Naive thymus-derived CD4-positive, alpha-beta T cell (primary cell): ENCODE results near the gene VWA5B1. TPM values are rescaled to one million over a fixed set of nuclear protein-coding genes. Genes with fewer than 3 reads are reported as not detected.

Source experiments
- ATAC-seq: fragments of 150-1000 bp; cut with Tn5 transposase; 2 replicates; pipeline ENCODE4 v1.10.0; 2021; ENCODE audit warnings: mild to moderate bottlenecking, moderate library complexity
- CTCF ChIA-PET: fragments of 350-600 bp; sonication (Branson Sonifier 250); formaldehyde crosslinking; loops from one replicate; lab custom pipeline; 2021; ENCODE audit warnings: antibody characterized with exemption; lab: Charles Lee
- POLR2A ChIA-PET: fragments of 350-600 bp; sonication (Branson Sonifier 250); formaldehyde crosslinking; loops from one replicate; lab custom pipeline; 2021; ENCODE audit warnings: antibody characterized with exemption, inconsistent platforms; lab: Charles Lee
- DNase-seq, 9 donors: peaks; one replicate each; pipeline versions ENCODE4 v3.0.0 to v3.0.0-alpha.2; 2020 to 2022; ENCODE audit warnings: mixed read lengths in 1 of 9
- H3K27ac ChIP-seq: one replicate; pipeline ENCODE4 v1.7.0; 2013; ENCODE audit warnings: mild to moderate bottlenecking, low read depth, low read length, moderate library complexity
- H3K27me3 ChIP-seq, 2 donors: one replicate each; pipeline ENCODE4 v1.7.0; 2013; ENCODE audit warnings: low read length in 2 of 2, mild to moderate bottlenecking in 2 of 2, moderate library complexity in 2 of 2; ENCODE audit not compliant: control insufficient read depth in 2 of 2, insufficient read depth in 2 of 2
- H3K36me3 ChIP-seq, 3 experiments: 1 replicate in 2 of 3; 2 replicates in 1 of 3; pipeline ENCODE4 v1.7.0; 2013; ENCODE audit warnings: low read length in 3 of 3, mild to moderate bottlenecking in 3 of 3, moderate library complexity in 1 of 3; ENCODE audit not compliant: insufficient read depth in 3 of 3, control insufficient read depth in 2 of 3
- H3K4me1 ChIP-seq, 2 donors: one replicate each; pipeline ENCODE4 v1.7.0; 2013; ENCODE audit warnings: low read length in 2 of 2, mild to moderate bottlenecking in 2 of 2, moderate library complexity in 1 of 2; ENCODE audit not compliant: control insufficient read depth in 2 of 2, insufficient read depth in 2 of 2
- H3K4me3 ChIP-seq: 2 replicates; pipeline ENCODE4 v1.7.0; 2013; ENCODE audit warnings: mild to moderate bottlenecking, low read length
- H3K9me3 ChIP-seq, 3 experiments: 1 replicate in 2 of 3; 2 replicates in 1 of 3; pipeline ENCODE4 v1.7.0; 2013; ENCODE audit warnings: low read length in 3 of 3; ENCODE audit not compliant: control insufficient read depth in 2 of 3
- H3K27ac Mint-ChIP-seq, 9 donors: one replicate each; pipeline ENCODE4 v1.8.0; 2020 to 2022; ENCODE audit warnings: mixed read lengths in 9 of 9, mild to moderate bottlenecking in 8 of 9, moderate library complexity in 5 of 9, inconsistent platforms in 2 of 9
- H3K27me3 Mint-ChIP-seq, 5 donors: one replicate each; pipeline ENCODE4 v1.8.0; 2021 to 2022; ENCODE audit warnings: mixed read lengths in 5 of 5, mild to moderate bottlenecking in 1 of 5
- H3K36me3 Mint-ChIP-seq, 5 donors: one replicate each; pipeline ENCODE4 v1.8.0; 2020 to 2022; ENCODE audit warnings: mixed read lengths in 5 of 5, mild to moderate bottlenecking in 3 of 5, inconsistent platforms in 1 of 5
- H3K4me1 Mint-ChIP-seq, 7 donors: one replicate each; pipeline ENCODE4 v1.8.0; 2020 to 2022; ENCODE audit warnings: mixed read lengths in 7 of 7, mild to moderate bottlenecking in 3 of 7, inconsistent platforms in 1 of 7
- H3K4me3 Mint-ChIP-seq, 10 donors: one replicate each; pipeline ENCODE4 v1.8.0; 2020 to 2022; ENCODE audit warnings: mild to moderate bottlenecking in 10 of 10, mixed read lengths in 10 of 10, moderate library complexity in 6 of 10, inconsistent platforms in 2 of 10
- H3K9me3 Mint-ChIP-seq, 11 donors: one replicate each; pipeline ENCODE4 v1.8.0; 2020 to 2022; ENCODE audit warnings: mixed read lengths in 11 of 11, mild to moderate bottlenecking in 4 of 11, inconsistent platforms in 1 of 11, moderate library complexity in 1 of 11
- intact Hi-C, 2 donors: fragments of 100-400 bp; cut with micrococcal nuclease; formaldehyde crosslinking; loops; one replicate each; pipeline ENCODE4 v1.15.1; 2023
- polyA plus RNA-seq, 2 donors: library from polyadenylated mRNA; unstranded; fragments of 300-500 nt; fragmentation: Illumina TruSeq; gene quantifications; one replicate each; pipeline ENCODE4 v1.2.3, GENCODE V29; 2021
- total RNA-seq, 6 experiments: library from RNA in 5 of 6; stranded (reverse) in 5 of 6; gene quantifications; 1 replicate in 5 of 6; 2 replicates in 1 of 6; pipeline ENCODE4 v1.2.3 and lab custom pipeline; 2021 to 2026

VWA5B1 gene
- total and polyA plus RNA-seq, 7 experiments from 2014 or later: 0.05 to 0.46 (median 0.08) TPM; not detected in 2

- H3K27me3 Mint-ChIP-seq: peaks cover 22 to 44% (median 36%) of the 10 kb centered on the region in 5 donors
- intact Hi-C loops: loop anchor here in 1 of 2 donors (10.0 kb wide), 1 partner anchor 161 kb away; no protein-coding TSS in a partner anchor
Measured at GRCh38 chr1:20376171-20376570, 85.5 kb downstream of the VWA5B1 start.

GRCh38 chr1:20376880-20377494, 86.3 kb downstream of the VWA5B1 start:
- Mint-ChIP-seq H3K27ac (no peak overlapping the region), H3K27me3 (peaks cover 15 to 42% (median 33%) of the 10 kb centered on the region in 5 donors), H3K36me3 (no peaks in the 10 kb centered on the region), H3K4me1 (peaks cover 0 to 5% (median 0%) of the 10 kb centered on the region in 7 donors), H3K4me3 (no peak overlapping the region), H3K9me3 (no peaks in the 10 kb centered on the region)
- Histone ChIP-seq H3K4me1 (no peaks in the 10 kb centered on the region), H3K27ac (no peak overlapping the region), H3K4me3 (no peak overlapping the region), H3K36me3 (no peaks in the 10 kb centered on the region), H3K27me3 (no peaks in the 10 kb centered on the region), H3K9me3 (no peaks in the 10 kb centered on the region)
- CTCF ChIA-PET: interaction anchor here (0.9 kb wide), 1 partner anchor 116 kb away, joined by 3 read pairs; no protein-coding TSS in a partner anchor
- DNase-seq: peak in 7 of 9 donors; percentile 14 to 65 (median 36)
- POLR2A ChIA-PET: no interaction called here
- intact Hi-C loops: loop anchor here (1.0 to 10.0 kb wide), 2 partner anchors 116 to 162 kb away; no protein-coding TSS in a partner anchor
- peak; percentile 81 for ATAC-seq

More at GRCh38 chr1:20376171-20376570, 85.5 kb downstream of the VWA5B1 start:
- DNase-seq (no peak), ATAC-seq (no peak)
- Histone ChIP-seq H3K4me1 (no peaks in the 10 kb centered on the region), H3K27ac (no peak overlapping the region), H3K36me3 (no peaks in the 10 kb centered on the region), H3K4me3 (no peak overlapping the region), H3K27me3 (no peaks in the 10 kb centered on the region), H3K9me3 (no peaks in the 10 kb centered on the region)
- peaks cover 0 to 5% (median 0%) of the 10 kb centered on the region in 7 donors for H3K4me1 Mint-ChIP-seq
- H3K9me3 Mint-ChIP-seq: no peaks in the 10 kb centered on the region
- H3K4me3 Mint-ChIP-seq: no peak overlapping the region
- CTCF ChIA-PET: interaction anchor here (0.9 kb wide), 1 partner anchor 117 kb away, joined by 3 read pairs; no protein-coding TSS in a partner anchor
- POLR2A ChIA-PET: no interaction called here
- H3K36me3 Mint-ChIP-seq: no peaks in the 10 kb centered on the region
- no peak overlapping the region for H3K27ac Mint-ChIP-seq

GRCh38 chr1:20377516-20378270, 87.0 kb downstream of the VWA5B1 start:
- intact Hi-C loops: loop anchor here (1.0 to 10.0 kb wide), 2 partner anchors 116 to 163 kb away; no protein-coding TSS in a partner anchor
- Mint-ChIP-seq H3K4me3 (no peak overlapping the region), H3K36me3 (no peaks in the 10 kb centered on the region), H3K4me1 (peaks cover 0 to 5% (median 0%) of the 10 kb centered on the region in 7 donors), H3K27me3 (peaks cover 18 to 49% (median 35%) of the 10 kb centered on the region in 5 donors), H3K27ac (no peak overlapping the region), H3K9me3 (peaks cover 0 to 3% (median 0%) of the 10 kb centered on the region in 11 donors)
- Histone ChIP-seq H3K27ac (no peak overlapping the region), H3K4me1 (no peaks in the 10 kb centered on the region), H3K36me3 (no peaks in the 10 kb centered on the region), H3K4me3 (no peak overlapping the region), H3K27me3 (no peaks in the 10 kb centered on the region), H3K9me3 (no peaks in the 10 kb centered on the region)
- ChIA-PET POLR2A (no interaction called here), CTCF (no interaction called here)
- DNase-seq: no peak
- no peak for ATAC-seq

GRCh38 chr1:20379075-20379474, 88.4 kb downstream of the VWA5B1 start:
- no peaks in the 10 kb centered on the region for H3K27me3 ChIP-seq
- intact Hi-C loops: loop anchor here in 1 of 2 donors (10.0 kb wide), 1 partner anchor 164 kb away; no protein-coding TSS in a partner anchor
- Mint-ChIP-seq H3K4me3 (no peak overlapping the region), H3K4me1 (peaks cover 0 to 5% (median 0%) of the 10 kb centered on the region in 7 donors), H3K36me3 (no peaks in the 10 kb centered on the region), H3K9me3 (peaks cover 0 to 3% (median 0%) of the 10 kb centered on the region in 11 donors), H3K27me3 (peaks cover 20 to 45% (median 41%) of the 10 kb centered on the region in 5 donors), H3K27ac (no peak overlapping the region)
- H3K4me3 ChIP-seq: no peak overlapping the region
- H3K9me3 ChIP-seq: no peaks in the 10 kb centered on the region
- H3K4me1 ChIP-seq: no peaks in the 10 kb centered on the region
- no peak overlapping the region for H3K27ac ChIP-seq
- H3K36me3 ChIP-seq: no peaks in the 10 kb centered on the region
- ATAC-seq: no peak
- ChIA-PET POLR2A (no interaction called here), CTCF (interaction anchor here (0.6 kb wide), 1 partner anchor 935 kb away, joined by 3 read pairs; no protein-coding TSS in a partner anchor)
- no peak for DNase-seq

- DNase-seq: no peak
- Mint-ChIP-seq H3K4me1 (peaks cover 0 to 5% (median 0%) of the 10 kb centered on the region in 7 donors), H3K36me3 (no peaks in the 10 kb centered on the region), H3K27ac (no peak overlapping the region), H3K4me3 (no peak overlapping the region), H3K27me3 (peaks cover 28 to 56% (median 52%) of the 10 kb centered on the region in 5 donors), H3K9me3 (peaks cover 0 to 3% (median 0%) of the 10 kb centered on the region in 11 donors)
- no peaks in the 10 kb centered on the region for H3K36me3 ChIP-seq
- ChIA-PET CTCF (interaction anchor here (1.1 kb wide), 1 partner anchor 114 kb away, joined by 3 read pairs; no protein-coding TSS in a partner anchor), POLR2A (no interaction called here)
- H3K4me3 ChIP-seq: no peak overlapping the region
- ATAC-seq: no peak
- no peaks in the 10 kb centered on the region for H3K4me1 ChIP-seq
- H3K27me3 ChIP-seq: no peaks in the 10 kb centered on the region
- intact Hi-C loops: no loop called here
- H3K9me3 ChIP-seq: no peaks in the 10 kb centered on the region
- no peak overlapping the region for H3K27ac ChIP-seq
Measured at GRCh38 chr1:20380175-20380574, 89.5 kb downstream of the VWA5B1 start.

GRCh38 chr1:20380616-20381035, 90.0 kb downstream of the VWA5B1 start:
- Mint-ChIP-seq H3K27me3 (peaks cover 30 to 59% (median 54%) of the 10 kb centered on the region in 5 donors), H3K36me3 (no peaks in the 10 kb centered on the region), H3K4me3 (no peak overlapping the region), H3K4me1 (peaks cover 0 to 5% (median 0%) of the 10 kb centered on the region in 7 donors), H3K9me3 (peaks cover 0 to 3% (median 0%) of the 10 kb centered on the region in 11 donors), H3K27ac (no peak overlapping the region)
- intact Hi-C loops: no loop called here
- ATAC-seq (no peak), DNase-seq (no peak)
- ChIA-PET POLR2A (no interaction called here), CTCF (interaction anchor here (0.9 to 1.1 kb wide), 2 partner anchors 10 to 113 kb away, joined by 3 read pairs; no protein-coding TSS in a partner anchor)
- Histone ChIP-seq H3K4me1 (no peaks in the 10 kb centered on the region), H3K4me3 (no peak overlapping the region), H3K27ac (no peak overlapping the region), H3K9me3 (no peaks in the 10 kb centered on the region), H3K27me3 (no peaks in the 10 kb centered on the region), H3K36me3 (no peaks in the 10 kb centered on the region)
